K562 (cell line): Measurements from ENCODE around the gene BOLL. TPM values are rescaled to one million over a fixed set of nuclear protein-coding genes. Genes with fewer than 3 reads are reported as not detected.

Experiments used
- ATAC-seq: fragments of 200-7000 bp; cut with Tn5 transposase; 3 replicates; pipeline ENCODE4 v1.9.1; 2020; ENCODE audit warnings: moderate library complexity
- BruUV-seq: library from RNA; stranded (reverse); fragments of 400-500 nt; replicated peaks from 2 replicates; lab custom pipeline; 2021; lab: Mats Ljungman, UMichigan
- CTCF ChIA-PET: fragments of 300-600 bp; formaldehyde crosslinking; extraction: SDS; loops from one replicate; lab custom pipeline; 2021; ENCODE audit warnings: low intra/inter-chr PET ratio; lab: Yijun Ruan, JAX
- POLR2A ChIA-PET: fragments of 300-600, 350-650 bp; sonication (Branson Sonifier 250); formaldehyde crosslinking; extraction: SDS; loops from one replicate; lab custom pipeline; 2021; ENCODE audit warnings: antibody characterized with exemption, inconsistent platforms; lab: Yijun Ruan, JAX
- DNase-seq, 4 experiments: peaks; one replicate each; pipeline versions ENCODE4 v3.0.0 to v3.0.0-alpha.2; 2011 to 2018; ENCODE audit warnings: low spot score in 3 of 4, mixed read lengths in 3 of 4; ENCODE audit errors: extremely low read depth in 1 of 4
- FAIRE-seq: peaks from 2 replicates; lab custom pipeline; 2011; peaks lifted over from hg19 to GRCh38; lab: Jason Lieb, UNC
- H2AFZ ChIP-seq: 2 replicates; pipeline ENCODE4 v1.6.0; 2011; ENCODE audit warnings: low read depth, low read length, control low read depth, inconsistent platforms
- H3K27ac ChIP-seq: fragments of 200-600 bp; 3 replicates; pipeline ENCODE4 v1.8.0; 2011; ENCODE audit warnings: low read depth, mild to moderate bottlenecking, control low read depth, inconsistent platforms, low read length, moderate library complexity, mixed read lengths; ENCODE audit errors: extremely low read depth
- H3K27me3 ChIP-seq, 2 experiments: fragments of 300-600 bp in 1 of 2; 2 replicates in 1 of 2; 3 replicates in 1 of 2; pipeline versions ENCODE4 v1.6.0 to v1.8.0; 2011; ENCODE audit warnings: inconsistent platforms in 2 of 2, low read length in 2 of 2, mild to moderate bottlenecking in 1 of 2, mixed read lengths in 1 of 2, moderate library complexity in 1 of 2; ENCODE audit not compliant: control insufficient read depth in 2 of 2, insufficient read depth in 2 of 2
- H3K36me3 ChIP-seq: fragments of 300-600 bp; 3 replicates; pipeline ENCODE4 v1.8.0; 2011; ENCODE audit warnings: mild to moderate bottlenecking, low read length, inconsistent platforms; ENCODE audit not compliant: control insufficient read depth, insufficient read depth
- H3K4me1 ChIP-seq, 2 experiments: fragments of 200-600 bp in 1 of 2; replicated peaks in 1 of 2; 2 replicates in 1 of 2; 3 replicates in 1 of 2; pipeline versions ENCODE4 v1.5.1 to v1.8.0; 2011; ENCODE audit warnings: inconsistent platforms in 2 of 2, low read length in 2 of 2, mild to moderate bottlenecking in 1 of 2, mixed read lengths in 1 of 2, moderate library complexity in 1 of 2; ENCODE audit not compliant: control insufficient read depth in 2 of 2, insufficient read depth in 2 of 2
- H3K4me2 ChIP-seq: 2 replicates; pipeline ENCODE4 v1.6.1; 2011; ENCODE audit warnings: low read length, control low read depth, inconsistent platforms, mixed read lengths; ENCODE audit not compliant: insufficient read depth
- H3K4me3 ChIP-seq: fragments of 200-600 bp; sonication (generic), shearing (Covaris generic); 2 replicates; pipeline ENCODE4 v1.5.1; 2016; ENCODE audit warnings: control low read depth, inconsistent platforms
- H3K79me2 ChIP-seq: fragments of 200-600 bp; 3 replicates; pipeline ENCODE4 v1.8.0; 2011; ENCODE audit warnings: low read length, inconsistent platforms; ENCODE audit not compliant: control insufficient read depth, insufficient read depth
- H3K9ac ChIP-seq, 2 experiments: 2 replicates each; pipeline versions ENCODE4 v1.6.0 to v1.6.1; 2011; ENCODE audit warnings: low read depth in 2 of 2, low read length in 2 of 2, control low read depth in 1 of 2, inconsistent platforms in 1 of 2, mild to moderate bottlenecking in 1 of 2, mixed read lengths in 1 of 2; ENCODE audit not compliant: insufficient read depth in 1 of 2
- H3K9me1 ChIP-seq: one replicate; pipeline ENCODE4 v1.6.0; 2011; ENCODE audit warnings: inconsistent platforms, mild to moderate bottlenecking, low read length, moderate library complexity; ENCODE audit not compliant: control insufficient read depth, insufficient read depth
- H3K9me3 ChIP-seq: replicated peaks from 2 replicates; pipeline ENCODE4 v1.5.1; 2011; ENCODE audit warnings: low read depth, low read length, inconsistent platforms; ENCODE audit not compliant: control insufficient read depth, insufficient read depth
- H4K20me1 ChIP-seq: replicated peaks from 2 replicates; pipeline ENCODE4 v1.6.1; 2011; ENCODE audit warnings: low read length, inconsistent platforms, mixed read lengths; ENCODE audit not compliant: control insufficient read depth, insufficient read depth
- CEBPZ ChIP-seq: fragments of 150-350 bp; IDR thresholded peaks from 2 replicates; pipeline ENCODE4 v1.6.1; 2014; ENCODE audit warnings: low read depth, mild to moderate bottlenecking, low read length, borderline replicate concordance
- CXXC5 ChIP-seq: fragments of 250-450 bp; sonication (Bioruptor Pico); IDR thresholded peaks from 2 replicates; pipeline ENCODE4 v1.8.0; 2022; ENCODE audit warnings: inconsistent platforms, mild to moderate bottlenecking, moderate library complexity
- FOXK1 ChIP-seq: sonication (generic); formaldehyde crosslinking; IDR thresholded peaks from 2 replicates; pipeline ENCODE4 v1.8.0; 2022; ENCODE audit warnings: missing genetic modification reagents, mild to moderate bottlenecking, borderline replicate concordance
- NCOA2 ChIP-seq, 2 experiments: fragments of 450-650 bp; IDR thresholded peaks; 2 replicates each; pipeline ENCODE4 v1.6.1; 2018; ENCODE audit warnings: mild to moderate bottlenecking in 2 of 2, moderate library complexity in 1 of 2; ENCODE audit not compliant: partially characterized antibody in 2 of 2
- NCOA6 ChIP-seq: fragments of 450-650 bp; IDR thresholded peaks from 2 replicates; pipeline ENCODE4 v1.6.1; 2017; ENCODE audit warnings: mild to moderate bottlenecking
- SAFB2 ChIP-seq: fragments of 200-400 bp; formaldehyde crosslinking; IDR thresholded peaks from 2 replicates; pipeline ENCODE4 v1.6.1; 2018; ENCODE audit warnings: borderline replicate concordance, low read length, low read depth, moderate library complexity; ENCODE audit not compliant: severe bottlenecking
- ZFP36 ChIP-seq: fragments of 150-350 bp; IDR thresholded peaks from 2 replicates; pipeline ENCODE4 v1.6.1; 2018; ENCODE audit warnings: low read length, low read depth; ENCODE audit not compliant: partially characterized antibody
- ZNF511 ChIP-seq: sonication (generic); formaldehyde crosslinking; IDR thresholded peaks from 2 replicates; pipeline ENCODE4 v1.8.0; 2022; ENCODE audit warnings: mild to moderate bottlenecking, missing genetic modification reagents
- ZNF699 ChIP-seq: fragments of 250-450 bp; sonication (Bioruptor Pico); IDR thresholded peaks from 2 replicates; pipeline ENCODE4 v1.8.0; 2021; ENCODE audit warnings: mild to moderate bottlenecking, moderate library complexity; ENCODE audit not compliant: insufficient replicate concordance
- WGBS: fragments of 100-300 bp; shearing (Covaris generic); methylation state at CpG from one replicate; pipeline ENCODE4 v1.1.6; 2016; ENCODE audit warnings: low coverage, mixed read lengths; ENCODE audit not compliant: insufficient coverage; ENCODE audit errors: missing lambda C conversion rate; 5-methylcytosine and 5-hydroxymethylcytosine counted together
- in situ Hi-C: fragments of 300-500 bp; cut with MboI; formaldehyde crosslinking; loops from 4 replicates; pipeline ENCODE4 v1.15.0; 2018; ENCODE audit warnings: inconsistent platforms, mixed read lengths
- intact Hi-C: fragments of 100-400 bp; cut with micrococcal nuclease; formaldehyde crosslinking; loops from 2 replicates; pipeline ENCODE4 v1.14.2; 2022
- polyA plus RNA-seq, 8 experiments: library from polyadenylated mRNA; depleted of rRNA in 4 of 8; stranded (reverse) in 5 of 8; unstranded in 3 of 8; fragments of >200 nt; fragmentation: Nextera tagmentation in 2 of 8; fragmentation: Illumina TruSeq in 1 of 8; extraction: Ambion mirVana in 2 of 8; extraction: Trizol in 1 of 8; gene quantifications; 2 replicates each; pipeline versions ENCODE4 v1.2.1 to v1.2.3, GENCODE V29; 2011 to 2014; ENCODE audit warnings: inconsistent platforms in 1 of 8, missing spikeins in 1 of 8
- total RNA-seq, 7 experiments: library from RNA; depleted of rRNA in 6 of 7; stranded (reverse); fragments of >200 nt in 6 of 7; fragmentation: Illumina TruSeq in 2 of 7; extraction: Trizol in 2 of 7; gene quantifications; 2 replicates each; pipeline versions ENCODE4 v1.2.1 to v1.2.3, GENCODE V29; 2011 to 2021; ENCODE audit warnings: low replicate concordance in 1 of 7
- TF ChIP-seq, protein P1 (sequence below): fragments of 200-800 bp; sonication (Bioruptor generic); IDR thresholded peaks from 2 replicates; pipeline ENCODE4 v1.6.1; 2016; ENCODE audit warnings: missing genetic modification characterization, missing compliant biosample characterization
- TF ChIP-seq, protein P2 (sequence below): sonication (generic); formaldehyde crosslinking; IDR thresholded peaks from 2 replicates; pipeline ENCODE4 v1.8.1; 2023; ENCODE audit warnings: mild to moderate bottlenecking, missing genetic modification reagents

Gene BOLL
- total and polyA plus RNA-seq, 9 of the 15 experiments (the other 6 are each of a cell fraction or from before 2014, with no cell fraction given), result 0.11 to 0.55 (median 0.19) TPM; not detected in 1

- no TSS peak for BruUV-seq
- FAIRE-seq, result no peak
- 30% methylated on average over 3 of the region's 3 CpGs for WGBS
- no peak overlapping the region for H3K4me2 ChIP-seq
- no peak overlapping the region for H3K27ac ChIP-seq
- H4K20me1 ChIP-seq, result no peaks in the 10 kb centered on the region
- intact Hi-C loops, result loop anchor here (10.0 kb wide), 1 partner anchor 434 kb away; no protein-coding TSS in a partner anchor
- H3K79me2 ChIP-seq, result peaks cover 8% of the 10 kb centered on the region
- TF ChIP-seq CXXC5 (CRISPR knock-in tag) (no peak), NCOA2 (IDR thresholded peaks at IDR 0.05; ENCODE audit: partially characterized antibody in 2 of 2) (no peak), ZFP36 (no peak), ZNF511 (CRISPR knock-in tag) (no peak), FOXK1 (CRISPR knock-in tag) (no peak), SAFB2 (no peak), NCOA6 (no peak), ZNF699 (CRISPR knock-in tag) (no peak), CEBPZ (no peak)
- TF ChIP-seq, protein P1, sequence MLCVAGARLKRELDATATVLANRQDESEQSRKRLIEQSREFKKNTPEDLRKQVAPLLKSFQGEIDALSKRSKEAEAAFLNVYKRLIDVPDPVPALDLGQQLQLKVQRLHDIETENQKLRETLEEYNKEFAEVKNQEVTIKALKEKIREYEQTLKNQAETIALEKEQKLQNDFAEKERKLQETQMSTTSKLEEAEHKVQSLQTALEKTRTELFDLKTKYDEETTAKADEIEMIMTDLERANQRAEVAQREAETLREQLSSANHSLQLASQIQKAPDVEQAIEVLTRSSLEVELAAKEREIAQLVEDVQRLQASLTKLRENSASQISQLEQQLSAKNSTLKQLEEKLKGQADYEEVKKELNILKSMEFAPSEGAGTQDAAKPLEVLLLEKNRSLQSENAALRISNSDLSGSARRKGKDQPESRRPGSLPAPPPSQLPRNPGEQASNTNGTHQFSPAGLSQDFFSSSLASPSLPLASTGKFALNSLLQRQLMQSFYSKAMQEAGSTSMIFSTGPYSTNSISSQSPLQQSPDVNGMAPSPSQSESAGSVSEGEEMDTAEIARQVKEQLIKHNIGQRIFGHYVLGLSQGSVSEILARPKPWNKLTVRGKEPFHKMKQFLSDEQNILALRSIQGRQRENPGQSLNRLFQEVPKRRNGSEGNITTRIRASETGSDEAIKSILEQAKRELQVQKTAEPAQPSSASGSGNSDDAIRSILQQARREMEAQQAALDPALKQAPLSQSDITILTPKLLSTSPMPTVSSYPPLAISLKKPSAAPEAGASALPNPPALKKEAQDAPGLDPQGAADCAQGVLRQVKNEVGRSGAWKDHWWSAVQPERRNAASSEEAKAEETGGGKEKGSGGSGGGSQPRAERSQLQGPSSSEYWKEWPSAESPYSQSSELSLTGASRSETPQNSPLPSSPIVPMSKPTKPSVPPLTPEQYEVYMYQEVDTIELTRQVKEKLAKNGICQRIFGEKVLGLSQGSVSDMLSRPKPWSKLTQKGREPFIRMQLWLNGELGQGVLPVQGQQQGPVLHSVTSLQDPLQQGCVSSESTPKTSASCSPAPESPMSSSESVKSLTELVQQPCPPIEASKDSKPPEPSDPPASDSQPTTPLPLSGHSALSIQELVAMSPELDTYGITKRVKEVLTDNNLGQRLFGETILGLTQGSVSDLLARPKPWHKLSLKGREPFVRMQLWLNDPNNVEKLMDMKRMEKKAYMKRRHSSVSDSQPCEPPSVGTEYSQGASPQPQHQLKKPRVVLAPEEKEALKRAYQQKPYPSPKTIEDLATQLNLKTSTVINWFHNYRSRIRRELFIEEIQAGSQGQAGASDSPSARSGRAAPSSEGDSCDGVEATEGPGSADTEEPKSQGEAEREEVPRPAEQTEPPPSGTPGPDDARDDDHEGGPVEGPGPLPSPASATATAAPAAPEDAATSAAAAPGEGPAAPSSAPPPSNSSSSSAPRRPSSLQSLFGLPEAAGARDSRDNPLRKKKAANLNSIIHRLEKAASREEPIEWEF, result no peak
- TF ChIP-seq, protein P2, sequence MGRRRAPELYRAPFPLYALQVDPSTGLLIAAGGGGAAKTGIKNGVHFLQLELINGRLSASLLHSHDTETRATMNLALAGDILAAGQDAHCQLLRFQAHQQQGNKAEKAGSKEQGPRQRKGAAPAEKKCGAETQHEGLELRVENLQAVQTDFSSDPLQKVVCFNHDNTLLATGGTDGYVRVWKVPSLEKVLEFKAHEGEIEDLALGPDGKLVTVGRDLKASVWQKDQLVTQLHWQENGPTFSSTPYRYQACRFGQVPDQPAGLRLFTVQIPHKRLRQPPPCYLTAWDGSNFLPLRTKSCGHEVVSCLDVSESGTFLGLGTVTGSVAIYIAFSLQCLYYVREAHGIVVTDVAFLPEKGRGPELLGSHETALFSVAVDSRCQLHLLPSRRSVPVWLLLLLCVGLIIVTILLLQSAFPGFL (CRISPR knock-in tag), result no peak
- ATAC-seq, result no peak
- H2AFZ ChIP-seq, result no peak overlapping the region
- ChIA-PET POLR2A (interaction anchor here (0.6 kb wide), 1 partner anchor 237 kb away, joined by 3 read pairs; no protein-coding TSS in a partner anchor), CTCF (no interaction called here)
- no peaks in the 10 kb centered on the region for H3K9me1 ChIP-seq
- no peak for DNase-seq
- H3K9ac ChIP-seq, result no peak overlapping the region
- H3K27me3 ChIP-seq, result no peaks in the 10 kb centered on the region
- H3K4me3 ChIP-seq, result no peak overlapping the region
- no peaks in the 10 kb centered on the region for H3K36me3 ChIP-seq
- in situ Hi-C loops, result no loop called here
- H3K4me1 ChIP-seq, result peaks cover 0 to 5% of the 10 kb centered on the region in 2 experiments; a peak in 1 of 5 replicates
- H3K9me3 ChIP-seq, result no peaks in the 10 kb centered on the region
Observed at GRCh38 chr2:197700960-197701359, 84.2 kb downstream of the BOLL start.
